ENCODE results near the gene CDK19. TPM values are rescaled to one million over a fixed set of nuclear protein-coding genes. Genes with fewer than 3 reads are reported as not detected.

The CDK19 gene
- total RNA-seq, 1 experiment from 2014 or later, result 7.0 TPM

GRCh38 chr6:110748453-110748852 is 66.8 kb downstream of the CDK19 start:
- no peak overlapping the region for H2BK15ac ChIP-seq (ENCODE audit: low read depth, low read length)
- TF ChIP-seq CTCF (conservative IDR thresholded peaks at IDR 0.05), result no peak
- H2BK20ac ChIP-seq (ENCODE audit: low read depth, low read length, poor library complexity, severe bottlenecking), result no peak overlapping the region
- H2AFZ ChIP-seq (ENCODE audit: low read length), result no peak overlapping the region
- Mint-ChIP-seq H3K9me3 (peaks cover 2 to 7% of the 10 kb centered on the region in 2 experiments; a peak in 4 of 5 replicates), H3K36me3 (ENCODE audit: insufficient read depth in 1 of 3, low read depth in 3 of 3) (peaks cover 4 to 12% (median 11%) of the 10 kb centered on the region in 3 experiments; a peak in 6 of 7 replicates), H3K4me3 (no peak overlapping the region), H3K27me3 (ENCODE audit: low read depth) (no peaks in the 10 kb centered on the region), H3K4me1 (no peaks in the 10 kb centered on the region), H3K27ac (no peak overlapping the region)
- H2BK12ac ChIP-seq (ENCODE audit: insufficient read length, low read depth, low read length), result no peak overlapping the region
- no peak overlapping the region for H4K8ac ChIP-seq (replicated peaks; ENCODE audit: insufficient read length, low read depth, low read length)
- no peaks in the 10 kb centered on the region for H3K23me2 ChIP-seq (ENCODE audit: insufficient read length, low read depth, low read length, poor library complexity, severe bottlenecking)
- no peak overlapping the region for H3K4me2 ChIP-seq (ENCODE audit: insufficient read depth, insufficient read length, low read length)
- H3K9ac ChIP-seq (ENCODE audit: extremely low read depth, insufficient read length, low read length), result no peak overlapping the region
- no peaks in the 10 kb centered on the region; the same call in 1 of the 2 replicates for H3K79me2 ChIP-seq (ENCODE audit: insufficient read depth, low read length)
- no peak overlapping the region for H3K56ac ChIP-seq (ENCODE audit: insufficient read length, low read depth, low read length)
- H3K27me3 ChIP-seq (ENCODE audit: insufficient read depth, low read length), result no peaks in the 10 kb centered on the region
- H2AK5ac ChIP-seq (ENCODE audit: insufficient read length, low read length), result no peak overlapping the region
- no peak overlapping the region for H2BK120ac ChIP-seq (ENCODE audit: low read depth, low read length, poor library complexity, severe bottlenecking)
- no peak for DNase-seq
- H3K27ac ChIP-seq (ENCODE audit: insufficient read length, low read depth, low read length), result no peak overlapping the region
- H3K14ac ChIP-seq (ENCODE audit: insufficient read depth, low read length), result no peak overlapping the region
- no peak overlapping the region for H3K23ac ChIP-seq (ENCODE audit: insufficient read length, low read depth, low read length)
- H3K4ac ChIP-seq (ENCODE audit: low read depth, low read length), result no peak overlapping the region
- no peak overlapping the region for H2BK5ac ChIP-seq (ENCODE audit: insufficient read length, low read length)
- no peak overlapping the region for H3K18ac ChIP-seq (ENCODE audit: insufficient read length, low read depth, low read length)
- no CpG with 5 or more reads among the region's 3 CpGs for WGBS (ENCODE audit: extremely low coverage, insufficient read length, low lambda C conversion rate)
- H3K79me1 ChIP-seq (ENCODE audit: insufficient read depth, low read depth, low read length, poor library complexity, severe bottlenecking), result no peaks in the 10 kb centered on the region
- no peaks in the 10 kb centered on the region for H3K4me1 ChIP-seq (ENCODE audit: insufficient read depth, low read length)
- H4K20me1 ChIP-seq (ENCODE audit: control insufficient read depth, insufficient read depth, insufficient read length), result no peaks in the 10 kb centered on the region
- H3T11ph ChIP-seq (ENCODE audit: low read length), result no peak overlapping the region
- no peak overlapping the region for H4K91ac ChIP-seq (ENCODE audit: insufficient read length, low read depth, low read length)
- no peak overlapping the region for H4K5ac ChIP-seq (ENCODE audit: insufficient read length, low read depth, low read length)
- H3K9me3 ChIP-seq (ENCODE audit: control insufficient read depth, low read depth, low read length), result no peaks in the 10 kb centered on the region

Measured in H9 (cell line).